CD14-positive monocyte (primary cell): Measurements from ENCODE around the gene CEP78. TPM values are rescaled to one million over a fixed set of nuclear protein-coding genes. Genes with fewer than 3 reads are reported as not detected.

Experiments
- DNase-seq, 3 donors: peaks; one replicate each; pipeline ENCODE4 v3.0.0-alpha.2; 2011 to 2022
- H2AFZ ChIP-seq: 2 replicates; pipeline ENCODE4 v1.6.0; 2012; ENCODE audit warnings: mild to moderate bottlenecking, low read depth, low read length, inconsistent platforms; ENCODE audit not compliant: insufficient read depth, poor library complexity, severe bottlenecking
- H3K27ac ChIP-seq, 2 donors: 1 replicate in 1 of 2; 2 replicates in 1 of 2; pipeline ENCODE4 v1.5.1; 2012 to 2013; ENCODE audit warnings: low read length in 2 of 2, control low read depth in 1 of 2, inconsistent platforms in 1 of 2, low read depth in 1 of 2, mild to moderate bottlenecking in 1 of 2
- H3K27me3 ChIP-seq, 2 donors: one replicate each; pipeline versions ENCODE4 v1.6.0 to v1.6.1; 2011 to 2013; ENCODE audit warnings: low read length in 2 of 2; ENCODE audit not compliant: control insufficient read depth in 2 of 2, insufficient read depth in 2 of 2
- H3K36me3 ChIP-seq, 2 donors: replicated peaks in 1 of 2; 1 replicate in 1 of 2; 2 replicates in 1 of 2; pipeline versions ENCODE4 v1.5.1 to v1.6.1; 2012 to 2013; ENCODE audit warnings: low read length in 2 of 2, control low read depth in 1 of 2, inconsistent platforms in 1 of 2, mild to moderate bottlenecking in 1 of 2; ENCODE audit not compliant: insufficient read depth in 2 of 2, control insufficient read depth in 1 of 2
- H3K4me1 ChIP-seq, 2 donors: 1 replicate in 1 of 2; 2 replicates in 1 of 2; pipeline versions ENCODE4 v1.5.1 to v1.6.1; 2012 to 2013; ENCODE audit warnings: low read length in 2 of 2, control low read depth in 1 of 2, inconsistent platforms in 1 of 2, mild to moderate bottlenecking in 1 of 2, moderate library complexity in 1 of 2; ENCODE audit not compliant: insufficient read depth in 2 of 2, control insufficient read depth in 1 of 2
- H3K4me2 ChIP-seq: replicated peaks from 2 replicates; pipeline ENCODE3; 2012; ENCODE audit warnings: low read length, moderate library complexity, mild to moderate bottlenecking; ENCODE audit not compliant: poor library complexity, severe bottlenecking; ENCODE audit errors: extremely low read depth
- H3K4me3 ChIP-seq, 3 experiments: fragments of 200-600 bp in 1 of 3; sonication (generic) in 1 of 3; replicated peaks in 1 of 3; 1 replicate in 2 of 3; 2 replicates in 1 of 3; pipeline ENCODE4 v1.5.1; 2011 to 2013; ENCODE audit warnings: low read length in 3 of 3, mild to moderate bottlenecking in 3 of 3, control low read depth in 2 of 3, low read depth in 2 of 3, inconsistent platforms in 1 of 3, moderate library complexity in 1 of 3
- H3K79me2 ChIP-seq: 2 replicates; pipeline ENCODE4 v1.6.0; 2012; ENCODE audit warnings: mild to moderate bottlenecking, control low read depth, inconsistent platforms, low read length, moderate library complexity; ENCODE audit not compliant: insufficient read depth
- H3K9ac ChIP-seq: 2 replicates; pipeline ENCODE4 v1.6.0; 2017; ENCODE audit warnings: low read length, mild to moderate bottlenecking; ENCODE audit not compliant: insufficient read depth, poor library complexity, severe bottlenecking
- H3K9me3 ChIP-seq, 2 donors: replicated peaks in 1 of 2; 1 replicate in 1 of 2; 2 replicates in 1 of 2; pipeline versions ENCODE4 v1.5.1 to v1.6.1; 2012 to 2013; ENCODE audit warnings: low read length in 2 of 2, control low read depth in 1 of 2; ENCODE audit not compliant: control insufficient read depth in 1 of 2, insufficient read depth in 1 of 2
- H4K20me1 ChIP-seq: 2 replicates; pipeline ENCODE4 v1.6.0; 2012; ENCODE audit warnings: mild to moderate bottlenecking, low read length, control low read depth, moderate library complexity; ENCODE audit not compliant: insufficient read depth
- H3K27ac Mint-ChIP-seq, 7 donors: one replicate each; pipeline ENCODE4 v1.8.0; 2020; ENCODE audit warnings: mild to moderate bottlenecking in 7 of 7, mixed read lengths in 7 of 7, moderate library complexity in 6 of 7, inconsistent platforms in 2 of 7
- H3K27me3 Mint-ChIP-seq, 3 donors: one replicate each; pipeline ENCODE4 v1.8.0; 2021 to 2022; ENCODE audit warnings: low read depth in 3 of 3, mild to moderate bottlenecking in 3 of 3, mixed read lengths in 3 of 3, moderate library complexity in 3 of 3, inconsistent platforms in 1 of 3
- H3K36me3 Mint-ChIP-seq, 2 donors: one replicate each; pipeline ENCODE4 v1.8.0; 2020; ENCODE audit warnings: mixed read lengths in 2 of 2, inconsistent platforms in 1 of 2, mild to moderate bottlenecking in 1 of 2
- H3K4me1 Mint-ChIP-seq: one replicate; pipeline ENCODE4 v1.8.0; 2020; ENCODE audit warnings: mild to moderate bottlenecking, mixed read lengths
- H3K4me3 Mint-ChIP-seq, 2 donors: one replicate each; pipeline ENCODE4 v1.8.0; 2020; ENCODE audit warnings: mild to moderate bottlenecking in 2 of 2, mixed read lengths in 2 of 2, moderate library complexity in 1 of 2
- H3K9me3 Mint-ChIP-seq, 7 donors: one replicate each; pipeline ENCODE4 v1.8.0; 2020 to 2022; ENCODE audit warnings: mixed read lengths in 7 of 7, mild to moderate bottlenecking in 6 of 7, moderate library complexity in 6 of 7, inconsistent platforms in 2 of 7
- WGBS: methylation state at CpG from one replicate; pipeline ENCODE4 v1.1.5; 2013; ENCODE audit warnings: missing lambda C conversion rate; ENCODE audit not compliant: insufficient coverage; 5-methylcytosine and 5-hydroxymethylcytosine counted together
- intact Hi-C, 2 donors: fragments of 100-400 bp; cut with micrococcal nuclease; formaldehyde crosslinking; loops; one replicate each; pipeline versions ENCODE4 v1.15.0 to v1.15.1; 2023
- polyA plus RNA-seq, 3 donors: library from polyadenylated mRNA; depleted of rRNA in 1 of 3; unstranded in 2 of 3; stranded (reverse) in 1 of 3; fragments of 300-500 nt in 2 of 3; fragments of >200 nt in 1 of 3; fragmentation: Illumina TruSeq in 2 of 3; gene quantifications; 1 replicate in 2 of 3; 2 replicates in 1 of 3; pipeline ENCODE4 v1.2.3, GENCODE V29; 2012 to 2021
- TF ChIP-seq, protein P1 (sequence below): fragments of 200-600 bp; IDR thresholded peaks from one replicate; pipeline ENCODE4 v1.8.0; 2022; ENCODE audit warnings: antibody characterized with exemption, mild to moderate bottlenecking

Gene CEP78
- polyA plus RNA-seq, 3 donors = 1.7 to 3.3 (median 2.5) TPM

DNA sequence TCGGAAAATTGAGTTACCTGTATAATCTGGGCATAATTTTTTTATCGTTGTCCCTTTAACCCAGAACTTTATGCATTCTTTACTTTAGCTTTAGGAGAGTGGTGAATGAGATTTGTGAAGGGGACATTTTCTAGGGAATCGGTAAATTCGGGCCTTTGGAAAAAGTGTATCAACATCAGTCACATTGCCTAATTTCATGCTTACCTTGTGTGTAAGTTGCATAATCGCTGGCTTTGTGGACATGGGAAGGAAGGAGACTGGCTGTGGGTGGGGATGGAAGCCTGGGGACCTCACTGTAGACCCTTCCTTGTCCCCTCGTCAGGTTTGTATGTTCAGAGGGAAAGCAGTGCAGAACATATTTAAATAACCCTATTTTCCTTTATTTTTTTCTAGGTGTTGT is 64.3 kb downstream of the CEP78 start:
- WGBS = 93% methylated on average over 2 of the region's 6 CpGs
- H3K27me3 ChIP-seq = peaks cover 29 to 48% of the 10 kb centered on the region in 2 donors
- no peak overlapping the region for H3K4me2 ChIP-seq
- H3K4me1 Mint-ChIP-seq = peaks cover 46% of the 10 kb centered on the region
- no peak overlapping the region for H3K9ac ChIP-seq
- no peaks in the 10 kb centered on the region for H4K20me1 ChIP-seq
- H3K4me3 ChIP-seq = no peak overlapping the region
- peaks cover 0 to 17% (median 7%) of the 10 kb centered on the region in 7 donors for H3K9me3 Mint-ChIP-seq
- H3K4me1 ChIP-seq = peaks cover 27 to 30% of the 10 kb centered on the region in 2 donors
- TF ChIP-seq, protein P1, sequence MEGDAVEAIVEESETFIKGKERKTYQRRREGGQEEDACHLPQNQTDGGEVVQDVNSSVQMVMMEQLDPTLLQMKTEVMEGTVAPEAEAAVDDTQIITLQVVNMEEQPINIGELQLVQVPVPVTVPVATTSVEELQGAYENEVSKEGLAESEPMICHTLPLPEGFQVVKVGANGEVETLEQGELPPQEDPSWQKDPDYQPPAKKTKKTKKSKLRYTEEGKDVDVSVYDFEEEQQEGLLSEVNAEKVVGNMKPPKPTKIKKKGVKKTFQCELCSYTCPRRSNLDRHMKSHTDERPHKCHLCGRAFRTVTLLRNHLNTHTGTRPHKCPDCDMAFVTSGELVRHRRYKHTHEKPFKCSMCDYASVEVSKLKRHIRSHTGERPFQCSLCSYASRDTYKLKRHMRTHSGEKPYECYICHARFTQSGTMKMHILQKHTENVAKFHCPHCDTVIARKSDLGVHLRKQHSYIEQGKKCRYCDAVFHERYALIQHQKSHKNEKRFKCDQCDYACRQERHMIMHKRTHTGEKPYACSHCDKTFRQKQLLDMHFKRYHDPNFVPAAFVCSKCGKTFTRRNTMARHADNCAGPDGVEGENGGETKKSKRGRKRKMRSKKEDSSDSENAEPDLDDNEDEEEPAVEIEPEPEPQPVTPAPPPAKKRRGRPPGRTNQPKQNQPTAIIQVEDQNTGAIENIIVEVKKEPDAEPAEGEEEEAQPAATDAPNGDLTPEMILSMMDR = no peak
- no peak overlapping the region for H3K27ac Mint-ChIP-seq
- peak overlapping the region in 1 of 2 donors; percentile 27 for H3K4me3 Mint-ChIP-seq
- H3K36me3 Mint-ChIP-seq = peaks cover 0 to 8% of the 10 kb centered on the region in 2 donors
- H3K27me3 Mint-ChIP-seq = peaks cover 39 to 52% (median 50%) of the 10 kb centered on the region in 3 donors
- no peak overlapping the region for H2AFZ ChIP-seq
- H3K36me3 ChIP-seq = no peaks in the 10 kb centered on the region
- no peak overlapping the region for H3K27ac ChIP-seq
- DNase-seq = no peak
- intact Hi-C loops = no loop called here
- no peaks in the 10 kb centered on the region for H3K79me2 ChIP-seq
- peaks cover 0 to 5% of the 10 kb centered on the region in 2 donors for H3K9me3 ChIP-seq

GRCh38 chr9:78301466-78301865 is 65.6 kb downstream of the CEP78 start:
- no peaks in the 10 kb centered on the region for H3K79me2 ChIP-seq

More at GRCh38 chr9:78301466-78301865, 65.6 kb downstream of the CEP78 start:
- Histone ChIP-seq H3K4me2 (no peak overlapping the region), H3K27me3 (peaks cover 18 to 36% of the 10 kb centered on the region in 2 donors), H3K9ac (no peak overlapping the region), H3K4me1 (peaks cover 23 to 25% of the 10 kb centered on the region in 2 donors), H3K9me3 (peaks cover 0 to 5% of the 10 kb centered on the region in 2 donors), H3K4me3 (no peak overlapping the region), H4K20me1 (no peaks in the 10 kb centered on the region), H3K36me3 (no peaks in the 10 kb centered on the region), H2AFZ (no peak overlapping the region), H3K27ac (no peak overlapping the region)
- intact Hi-C loops = no loop called here
- H3K4me3 Mint-ChIP-seq = no peak overlapping the region
- H3K9me3 Mint-ChIP-seq = peaks cover 0 to 15% (median 6%) of the 10 kb centered on the region in 7 donors
- peaks cover 38% of the 10 kb centered on the region for H3K4me1 Mint-ChIP-seq
- no peak overlapping the region for H3K27ac Mint-ChIP-seq
- DNase-seq = no peak
- TF ChIP-seq, protein P1 = no peak
- H3K36me3 Mint-ChIP-seq = peaks cover 2 to 8% of the 10 kb centered on the region in 2 donors
- WGBS = no CpG with 5 or more reads among the region's 2 CpGs
- peaks cover 28 to 43% (median 38%) of the 10 kb centered on the region in 3 donors for H3K27me3 Mint-ChIP-seq
